A673 (cell line): ENCODE results near the gene APOBEC3G. TPM values are rescaled to one million over a fixed set of nuclear protein-coding genes. Genes with fewer than 3 reads are reported as not detected.
"Not testable (repeated sequence)": the region's sequence is repeated elsewhere in the genome, so short reads cannot be mapped to it uniquely, and the experiment has no call there.

Experiments
- BruUV-seq: library from RNA; stranded (reverse); fragments of 400-500 nt; replicated peaks from 2 replicates; lab custom pipeline; 2021; lab: Mats Ljungman, UMichigan
- CTCF ChIA-PET: fragments of 300-600 bp; sonication (Branson Sonifier 250); formaldehyde crosslinking; loops from one replicate; lab custom pipeline; 2022; ENCODE audit warnings: antibody characterized with exemption; lab: Charles Lee
- POLR2A ChIA-PET: fragments of 300-600 bp; sonication (Branson Sonifier 250); formaldehyde crosslinking; loops from one replicate; lab custom pipeline; 2022; ENCODE audit warnings: antibody characterized with exemption; ENCODE audit not compliant: low non-redundant PET; lab: Charles Lee
- DNase-seq: peaks from one replicate; pipeline ENCODE4 v3.0.0-alpha.2; 2015; ENCODE audit warnings: low spot score
- H3K27ac ChIP-seq: fragments of 200-600 bp; sonication (generic); 2 replicates; pipeline ENCODE4 v1.5.1; 2016; ENCODE audit warnings: mixed run types, low read depth, mild to moderate bottlenecking, mixed read lengths, antibody characterized with exemption, low read length; ENCODE audit not compliant: poor library complexity, severe bottlenecking
- H3K27me3 ChIP-seq: fragments of 200-600 bp; sonication (generic); replicated peaks from 2 replicates; pipeline ENCODE4 v1.6.1; 2017; ENCODE audit warnings: mixed run types, low read depth, mild to moderate bottlenecking, mixed read lengths, antibody characterized with exemption, low read length; ENCODE audit not compliant: insufficient read depth, poor library complexity
- H3K36me3 ChIP-seq: fragments of 200-600 bp; sonication (generic); 2 replicates; pipeline ENCODE4 v1.6.1; 2016; ENCODE audit warnings: mixed run types, mild to moderate bottlenecking, mixed read lengths, antibody characterized with exemption, low read length; ENCODE audit not compliant: insufficient read depth, poor library complexity, severe bottlenecking
- H3K4me1 ChIP-seq: fragments of 200-600 bp; sonication (generic); 2 replicates; pipeline ENCODE4 v1.6.1; 2017; ENCODE audit warnings: mixed run types, mild to moderate bottlenecking, mixed read lengths, antibody characterized with exemption, low read length; ENCODE audit not compliant: insufficient read depth, poor library complexity, severe bottlenecking
- H3K4me3 ChIP-seq: fragments of 200-600 bp; sonication (generic); 2 replicates; pipeline ENCODE4 v1.5.1; 2016; ENCODE audit warnings: low read depth, mixed run types, mild to moderate bottlenecking, mixed read lengths, low read length; ENCODE audit not compliant: poor library complexity, severe bottlenecking
- H3K9me3 ChIP-seq: fragments of 200-600 bp; sonication (generic); 2 replicates; pipeline ENCODE4 v1.6.1; 2016; ENCODE audit warnings: mixed run types, low read depth, mild to moderate bottlenecking, mixed read lengths, antibody characterized with exemption, low read length; ENCODE audit not compliant: poor library complexity, severe bottlenecking
- EZH2 ChIP-seq: fragments of 200-600 bp; sonication (generic); IDR thresholded peaks from 2 replicates; pipeline ENCODE4 v1.6.1; 2017; ENCODE audit warnings: borderline replicate concordance, low read depth, mild to moderate bottlenecking, mixed read lengths, antibody characterized with exemption, low read length; ENCODE audit not compliant: poor library complexity, severe bottlenecking
- intact Hi-C: fragments of 100-400 bp; cut with micrococcal nuclease; formaldehyde crosslinking; loops from one replicate; pipeline ENCODE4 v1.10.0; 2022; ENCODE audit not compliant: unreplicated experiment
- total RNA-seq: library from RNA; stranded (reverse); gene quantifications from 2 replicates; pipeline ENCODE4 v1.2.3, GENCODE V29; 2021
- TF ChIP-seq, protein P1 (sequence below): fragments of 300-800, 200-600 bp; sonication (generic); conservative IDR thresholded peaks from 2 replicates; pipeline ENCODE4 v1.5.1; 2017; ENCODE audit warnings: low read depth, mild to moderate bottlenecking, antibody characterized with exemption, low read length, moderate library complexity, mixed read lengths

Gene APOBEC3G
- total RNA-seq, 1 experiment from 2014 or later = 2.5 TPM

DNA sequence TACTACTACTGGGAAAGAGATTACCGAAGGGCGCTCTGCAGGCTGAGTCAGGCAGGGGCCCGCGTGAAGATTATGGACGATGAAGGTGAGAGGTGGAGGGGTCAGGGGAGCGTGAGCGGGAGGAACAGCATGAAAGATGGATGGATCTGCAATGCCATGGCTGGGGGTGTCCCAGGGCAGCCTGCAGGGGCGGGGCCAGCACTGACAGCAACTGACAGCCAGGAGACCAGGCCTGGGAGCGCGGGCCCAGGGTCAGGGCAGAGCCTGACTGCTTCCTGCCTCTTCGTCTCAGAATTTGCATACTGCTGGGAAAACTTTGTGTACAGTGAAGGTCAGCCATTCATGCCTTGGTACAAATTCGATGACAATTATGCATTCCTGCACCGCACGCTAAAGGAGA is 31.9 kb upstream of the APOBEC3G start:
- H3K4me1 ChIP-seq, H3K27ac ChIP-seq, CTCF ChIA-PET, DNase-seq, intact Hi-C loops, BruUV-seq, H3K27me3 ChIP-seq, POLR2A ChIA-PET, H3K36me3 ChIP-seq, H3K4me3 ChIP-seq, H3K9me3 ChIP-seq: not testable (repeated sequence)

DNA sequence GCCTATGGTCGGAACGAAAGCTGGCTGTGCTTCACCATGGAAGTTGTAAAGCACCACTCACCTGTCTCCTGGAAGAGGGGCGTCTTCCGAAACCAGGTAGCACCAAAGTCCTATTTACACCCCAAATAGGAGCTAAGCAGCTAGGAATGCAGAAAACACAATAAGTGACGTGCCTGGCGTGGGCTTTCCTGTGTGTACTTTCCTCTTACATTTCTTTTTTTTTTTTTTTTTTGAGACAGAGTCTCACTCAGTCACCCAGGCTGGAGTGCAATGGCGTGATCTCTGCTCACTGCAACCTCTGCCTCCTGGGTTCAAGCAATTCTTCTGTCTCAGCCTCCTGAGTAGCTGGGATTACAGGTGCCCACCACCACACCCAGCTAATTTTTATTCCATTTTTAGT is 27.6 kb upstream of the APOBEC3G start:
- POLR2A ChIA-PET, BruUV-seq, H3K27ac ChIP-seq, H3K27me3 ChIP-seq, DNase-seq, H3K4me3 ChIP-seq, H3K9me3 ChIP-seq, H3K4me1 ChIP-seq, H3K36me3 ChIP-seq, CTCF ChIA-PET, intact Hi-C loops: not testable (repeated sequence)

DNA sequence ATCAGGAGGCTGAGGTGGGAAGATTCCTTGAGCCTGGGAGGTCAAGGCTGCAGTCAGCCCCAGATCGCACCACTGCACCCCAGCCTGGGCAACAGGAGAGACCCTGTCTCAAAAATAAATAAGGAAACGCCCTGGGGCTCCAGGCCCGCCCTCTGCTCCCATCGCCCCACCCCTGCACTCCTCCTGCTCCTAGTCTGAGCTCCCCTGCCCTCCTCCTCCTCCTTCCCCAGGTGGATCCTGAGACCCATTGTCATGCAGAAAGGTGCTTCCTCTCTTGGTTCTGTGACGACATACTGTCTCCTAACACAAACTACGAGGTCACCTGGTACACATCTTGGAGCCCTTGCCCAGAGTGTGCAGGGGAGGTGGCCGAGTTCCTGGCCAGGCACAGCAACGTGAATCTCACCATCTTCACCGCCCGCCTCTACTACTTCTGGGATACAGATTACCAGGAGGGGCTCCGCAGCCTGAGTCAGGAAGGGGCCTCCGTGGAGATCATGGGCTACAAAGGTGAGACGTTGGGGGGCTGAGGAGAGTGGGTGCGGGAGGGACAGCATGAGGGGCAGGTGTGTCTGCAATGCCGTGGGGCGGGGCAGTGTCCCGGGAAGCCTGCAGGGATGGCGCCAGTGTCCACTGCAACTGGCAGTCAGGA is 25.1 kb upstream of the APOBEC3G start:
- DNase-seq, BruUV-seq, H3K27me3 ChIP-seq, H3K36me3 ChIP-seq, H3K9me3 ChIP-seq, H3K4me1 ChIP-seq, POLR2A ChIA-PET, CTCF ChIA-PET, H3K27ac ChIP-seq, H3K4me3 ChIP-seq, intact Hi-C loops: not testable (repeated sequence)

DNA sequence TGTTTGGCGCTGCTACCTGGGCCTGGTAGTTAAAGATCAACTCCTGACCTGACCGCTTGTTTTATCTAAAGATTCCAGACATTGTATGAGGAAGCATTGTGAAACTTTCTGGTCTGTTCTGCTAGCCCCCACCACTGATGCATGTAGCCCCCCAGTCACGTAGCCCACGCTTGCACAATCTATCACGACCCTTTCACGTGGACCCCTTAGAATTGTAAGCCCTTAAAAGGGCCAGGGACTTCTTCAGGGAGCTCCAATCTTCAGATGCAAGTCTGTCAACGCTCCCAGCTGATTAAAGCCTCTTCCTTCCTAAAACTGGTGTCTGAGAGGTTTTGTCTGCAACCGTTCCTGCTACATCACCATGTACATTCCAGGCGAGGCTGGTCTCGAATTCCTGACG is 21.4 kb upstream of the APOBEC3G start:
- Histone ChIP-seq H3K27me3 (no peaks in the 10 kb centered on the region), H3K36me3 (no peaks in the 10 kb centered on the region), H3K4me3 (no peak overlapping the region), H3K27ac (no peak overlapping the region), H3K4me1 (no peaks in the 10 kb centered on the region), H3K9me3 (no peaks in the 10 kb centered on the region)
- ChIA-PET CTCF (no interaction called here), POLR2A (no interaction called here)
- intact Hi-C loops = no loop called here
- no peak for DNase-seq
- no TSS peak for BruUV-seq
- TF ChIP-seq, protein P1, sequence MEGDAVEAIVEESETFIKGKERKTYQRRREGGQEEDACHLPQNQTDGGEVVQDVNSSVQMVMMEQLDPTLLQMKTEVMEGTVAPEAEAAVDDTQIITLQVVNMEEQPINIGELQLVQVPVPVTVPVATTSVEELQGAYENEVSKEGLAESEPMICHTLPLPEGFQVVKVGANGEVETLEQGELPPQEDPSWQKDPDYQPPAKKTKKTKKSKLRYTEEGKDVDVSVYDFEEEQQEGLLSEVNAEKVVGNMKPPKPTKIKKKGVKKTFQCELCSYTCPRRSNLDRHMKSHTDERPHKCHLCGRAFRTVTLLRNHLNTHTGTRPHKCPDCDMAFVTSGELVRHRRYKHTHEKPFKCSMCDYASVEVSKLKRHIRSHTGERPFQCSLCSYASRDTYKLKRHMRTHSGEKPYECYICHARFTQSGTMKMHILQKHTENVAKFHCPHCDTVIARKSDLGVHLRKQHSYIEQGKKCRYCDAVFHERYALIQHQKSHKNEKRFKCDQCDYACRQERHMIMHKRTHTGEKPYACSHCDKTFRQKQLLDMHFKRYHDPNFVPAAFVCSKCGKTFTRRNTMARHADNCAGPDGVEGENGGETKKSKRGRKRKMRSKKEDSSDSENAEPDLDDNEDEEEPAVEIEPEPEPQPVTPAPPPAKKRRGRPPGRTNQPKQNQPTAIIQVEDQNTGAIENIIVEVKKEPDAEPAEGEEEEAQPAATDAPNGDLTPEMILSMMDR = no peak
- no peak for TF ChIP-seq EZH2

DNA sequence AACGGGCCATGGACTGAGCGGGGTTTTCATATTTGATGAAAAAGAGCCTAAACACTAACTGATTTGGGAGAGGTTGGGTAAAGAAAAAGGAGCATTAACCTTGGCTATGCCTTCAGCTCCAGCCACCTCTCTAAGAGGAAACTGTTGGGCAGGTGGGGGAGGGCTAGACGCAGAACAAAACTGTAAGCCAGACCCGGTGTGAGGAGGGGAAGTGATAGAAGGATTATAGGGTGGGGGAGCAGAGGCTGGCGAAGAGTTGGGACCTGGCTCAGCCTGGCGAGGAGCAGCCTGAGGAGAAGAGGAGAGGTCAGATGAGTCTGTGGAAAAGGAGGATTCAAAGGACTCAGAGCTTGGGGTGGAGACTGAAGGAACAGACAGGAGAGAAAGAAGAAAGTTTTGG is 15.8 kb upstream of the APOBEC3G start:
- POLR2A ChIA-PET, intact Hi-C loops, H3K4me3 ChIP-seq, DNase-seq, H3K36me3 ChIP-seq, H3K4me1 ChIP-seq, H3K9me3 ChIP-seq, CTCF ChIA-PET, BruUV-seq, H3K27ac ChIP-seq, H3K27me3 ChIP-seq: not testable (repeated sequence)

DNA sequence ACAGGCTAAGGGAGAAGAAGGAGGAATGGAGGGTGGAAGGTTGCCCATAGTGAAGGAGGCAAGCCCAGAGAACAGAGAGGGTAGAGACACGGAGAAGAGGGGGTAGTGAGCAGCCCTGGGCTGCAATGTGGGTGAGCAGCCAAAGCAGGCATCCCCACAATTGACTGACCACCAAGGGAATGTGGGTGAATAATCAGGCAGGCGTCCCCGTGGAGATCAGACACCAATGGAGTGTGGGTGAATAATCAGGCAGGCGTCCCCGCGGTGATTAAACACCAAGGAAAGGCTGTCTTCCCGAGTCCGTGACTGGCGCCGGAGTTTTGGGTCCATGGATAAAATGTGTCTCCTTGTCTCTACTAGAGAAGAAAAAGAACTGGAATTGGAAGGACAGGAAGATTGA is 15.1 kb upstream of the APOBEC3G start:
- H3K27ac ChIP-seq, H3K4me1 ChIP-seq, H3K9me3 ChIP-seq, intact Hi-C loops, H3K4me3 ChIP-seq, BruUV-seq, POLR2A ChIA-PET, DNase-seq, H3K36me3 ChIP-seq, CTCF ChIA-PET, H3K27me3 ChIP-seq: not testable (repeated sequence)

DNA sequence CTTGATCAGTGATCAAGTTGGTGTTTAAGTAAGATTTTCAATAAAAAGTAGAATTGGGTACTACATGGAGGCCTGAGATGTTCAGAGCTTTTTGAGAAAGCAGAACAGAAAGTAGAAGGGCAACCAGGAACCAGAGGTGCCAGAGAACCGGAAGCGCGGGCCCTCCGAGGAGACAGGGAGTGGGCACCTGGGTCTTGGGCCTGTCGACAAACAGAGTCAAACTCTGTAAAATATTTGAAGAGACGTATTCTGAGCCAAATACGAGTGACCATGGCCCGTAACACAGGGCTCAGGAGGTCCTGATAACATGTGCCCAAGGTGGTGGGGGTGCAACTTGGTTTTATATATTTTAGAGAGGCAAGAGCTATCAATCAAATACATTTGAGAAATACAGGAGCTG is 13.2 kb upstream of the APOBEC3G start:
- BruUV-seq, DNase-seq: not testable (repeated sequence)

More for the DNA sequence above, 13.2 kb upstream of the APOBEC3G start:
- H3K4me3 ChIP-seq, H3K9me3 ChIP-seq, intact Hi-C loops, H3K36me3 ChIP-seq, CTCF ChIA-PET, H3K27me3 ChIP-seq, POLR2A ChIA-PET, H3K4me1 ChIP-seq, H3K27ac ChIP-seq: not testable (repeated sequence)
